Activated naive CD8-positive, alpha-beta T cell treated with anti-CD3 and anti-CD28 coated beads for 36 hours (primary cell): Measurements from ENCODE around the gene PIEZO1. TPM values are rescaled to one million over a fixed set of nuclear protein-coding genes. Genes with fewer than 3 reads are reported as not detected.

ENCODE experiments used
- DNase-seq: peaks from one replicate; pipeline ENCODE4 v3.0.0; 2021
- H3K27ac Mint-ChIP-seq: one replicate; pipeline ENCODE4 v1.8.0; 2022; ENCODE audit warnings: mild to moderate bottlenecking, moderate library complexity, mixed read lengths
- H3K27me3 Mint-ChIP-seq: one replicate; pipeline ENCODE4 v1.8.0; 2022; ENCODE audit warnings: mild to moderate bottlenecking, mixed read lengths
- H3K36me3 Mint-ChIP-seq: one replicate; pipeline ENCODE4 v1.8.0; 2021; ENCODE audit warnings: mild to moderate bottlenecking, mixed read lengths
- H3K4me1 Mint-ChIP-seq: one replicate; pipeline ENCODE4 v1.8.0; 2021; ENCODE audit warnings: mixed read lengths
- H3K4me3 Mint-ChIP-seq: one replicate; pipeline ENCODE4 v1.8.0; 2022; ENCODE audit warnings: mild to moderate bottlenecking, moderate library complexity, mixed read lengths
- H3K9me3 Mint-ChIP-seq: one replicate; pipeline ENCODE4 v1.8.0; 2022; ENCODE audit warnings: mixed read lengths
- total RNA-seq, 2 experiments: library from RNA; stranded (reverse); gene quantifications; one replicate each; pipeline ENCODE4 v1.2.3, GENCODE V29; 2021

PIEZO1 gene
- total RNA-seq, 2 experiments from 2014 or later: 86.7 to 87.0 TPM

DNA sequence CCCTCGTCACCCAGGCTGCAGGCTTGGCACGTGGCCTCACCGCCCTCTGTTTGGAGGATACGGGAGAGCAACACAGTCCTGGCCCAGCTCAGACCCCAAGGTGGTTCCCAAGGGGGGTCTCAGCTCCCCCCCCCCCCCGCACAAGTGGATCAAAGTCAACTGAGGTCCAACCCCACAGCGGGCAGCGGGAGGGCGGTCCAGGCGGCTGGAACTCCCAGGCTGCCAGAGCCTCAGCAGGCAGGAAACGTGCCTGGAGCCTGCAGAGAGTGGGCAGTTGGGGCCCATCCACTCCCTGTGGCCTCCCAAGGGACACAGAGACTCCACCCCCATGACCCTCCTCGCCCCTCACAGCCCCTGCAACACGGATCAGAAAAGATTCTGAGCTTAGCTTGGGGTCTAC lies 36.7 kb downstream of the PIEZO1 start:
- no peak overlapping the region for H3K27ac Mint-ChIP-seq
- no peak overlapping the region for H3K4me3 Mint-ChIP-seq
- DNase-seq: no peak
- H3K36me3 Mint-ChIP-seq: no peaks in the 10 kb centered on the region
- H3K27me3 Mint-ChIP-seq: no peaks in the 10 kb centered on the region
- no peaks in the 10 kb centered on the region for H3K9me3 Mint-ChIP-seq
- H3K4me1 Mint-ChIP-seq: peaks cover 14% of the 10 kb centered on the region

DNA sequence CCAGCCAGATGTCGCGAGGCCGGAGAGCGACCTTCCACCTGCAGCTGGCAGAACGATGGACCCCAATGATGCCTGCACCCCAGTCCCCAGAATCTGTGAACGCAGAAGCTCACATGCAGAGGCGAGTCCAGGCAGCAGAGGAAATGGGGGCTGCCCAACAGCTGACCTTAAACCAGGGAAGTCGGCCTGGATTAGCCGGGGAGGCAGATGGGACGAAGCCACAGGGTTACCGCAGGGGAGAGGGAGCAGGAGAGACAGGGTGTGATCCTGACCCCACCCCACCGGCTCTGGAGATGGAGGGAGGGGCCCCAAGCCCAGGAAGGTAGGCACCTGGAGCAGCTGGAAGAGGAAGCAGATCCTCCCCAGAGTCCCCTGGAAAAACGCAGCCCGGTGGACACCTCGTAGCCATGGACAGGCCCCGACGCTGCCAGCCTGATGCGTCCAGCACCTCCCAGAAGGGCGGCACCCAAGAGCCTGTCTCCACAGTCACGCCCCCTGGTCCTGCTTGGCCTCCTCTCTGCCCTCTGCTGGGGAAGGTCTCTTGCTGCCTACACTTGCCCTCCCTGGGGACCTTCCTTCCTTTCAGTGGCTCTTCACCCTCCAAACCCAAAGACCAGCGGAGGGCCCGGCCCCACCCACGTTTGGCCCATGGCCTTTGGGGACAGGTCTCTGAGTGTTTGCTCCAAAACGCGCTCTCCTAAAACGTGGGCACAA lies 37.3 kb downstream of the PIEZO1 start:
- peak; percentile 58 for DNase-seq
- H3K4me1 Mint-ChIP-seq: peaks cover 14% of the 10 kb centered on the region
- no peaks in the 10 kb centered on the region for H3K27me3 Mint-ChIP-seq
- no peaks in the 10 kb centered on the region for H3K36me3 Mint-ChIP-seq
- H3K9me3 Mint-ChIP-seq: no peaks in the 10 kb centered on the region
- H3K27ac Mint-ChIP-seq: no peak overlapping the region
- H3K4me3 Mint-ChIP-seq: no peak overlapping the region

GRCh38 chr16:88746506-88746905 lies 38.5 kb downstream of the PIEZO1 start:
- H3K27ac Mint-ChIP-seq: peak overlapping the region; percentile 16
- H3K36me3 Mint-ChIP-seq: no peaks in the 10 kb centered on the region

DNA sequence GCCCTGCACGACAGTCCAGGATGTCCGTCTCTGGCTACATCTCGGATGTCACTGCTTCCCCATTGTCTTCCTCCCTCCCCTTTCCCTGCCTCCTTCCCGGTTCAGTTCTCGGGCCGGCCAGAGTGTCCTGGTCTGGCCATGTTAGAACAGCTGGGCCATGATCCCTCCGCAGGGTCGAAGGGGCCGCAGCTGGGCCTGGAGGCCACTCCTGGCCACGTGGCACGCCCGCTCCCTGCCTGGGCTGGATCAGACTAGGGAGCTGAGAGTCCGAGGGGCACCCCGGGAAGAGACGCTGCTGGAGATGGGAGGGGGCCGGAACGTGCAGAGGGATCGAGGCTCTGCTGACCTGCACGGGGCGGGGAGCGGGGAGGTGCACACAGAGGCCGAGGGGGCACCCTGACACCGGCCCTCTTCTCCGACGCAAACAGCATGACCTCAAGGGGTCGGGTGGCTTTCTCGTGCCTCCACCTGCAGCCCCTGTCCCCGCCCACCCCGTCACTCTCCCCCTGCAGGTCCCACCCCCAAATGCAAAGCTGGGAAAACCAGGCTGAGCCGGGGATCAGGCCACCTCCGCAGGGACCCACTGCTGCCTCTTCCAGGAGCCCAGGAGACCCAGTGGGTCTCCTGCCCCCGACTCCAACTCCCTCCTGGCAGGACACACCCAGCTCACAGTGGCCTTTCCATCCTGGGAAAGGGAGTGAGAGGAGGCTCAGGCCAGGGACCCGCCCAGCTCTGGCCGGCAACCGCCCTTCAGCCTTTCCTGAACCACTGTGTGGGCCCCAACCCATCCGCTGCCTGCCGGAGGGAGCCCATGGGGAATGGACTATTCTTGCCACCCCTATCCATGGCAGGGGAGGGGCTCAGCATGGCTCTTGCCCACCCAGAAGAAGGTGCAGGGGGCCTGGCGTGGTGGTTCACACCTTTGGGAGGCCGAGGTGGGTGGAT lies 40.2 kb downstream of the PIEZO1 start:
- Mint-ChIP-seq H3K36me3 (peaks cover 1% of the 10 kb centered on the region), H3K4me1 (peaks cover 14% of the 10 kb centered on the region), H3K4me3 (no peak overlapping the region), H3K27ac (no peak overlapping the region), H3K27me3 (no peaks in the 10 kb centered on the region), H3K9me3 (no peaks in the 10 kb centered on the region)
- no peak for DNase-seq

More at GRCh38 chr16:88746506-88746905, 38.5 kb downstream of the PIEZO1 start:
- peaks cover 14% of the 10 kb centered on the region for H3K4me1 Mint-ChIP-seq
- H3K4me3 Mint-ChIP-seq: no peak overlapping the region
- no peaks in the 10 kb centered on the region for H3K27me3 Mint-ChIP-seq
- no peaks in the 10 kb centered on the region for H3K9me3 Mint-ChIP-seq
- no peak for DNase-seq

DNA sequence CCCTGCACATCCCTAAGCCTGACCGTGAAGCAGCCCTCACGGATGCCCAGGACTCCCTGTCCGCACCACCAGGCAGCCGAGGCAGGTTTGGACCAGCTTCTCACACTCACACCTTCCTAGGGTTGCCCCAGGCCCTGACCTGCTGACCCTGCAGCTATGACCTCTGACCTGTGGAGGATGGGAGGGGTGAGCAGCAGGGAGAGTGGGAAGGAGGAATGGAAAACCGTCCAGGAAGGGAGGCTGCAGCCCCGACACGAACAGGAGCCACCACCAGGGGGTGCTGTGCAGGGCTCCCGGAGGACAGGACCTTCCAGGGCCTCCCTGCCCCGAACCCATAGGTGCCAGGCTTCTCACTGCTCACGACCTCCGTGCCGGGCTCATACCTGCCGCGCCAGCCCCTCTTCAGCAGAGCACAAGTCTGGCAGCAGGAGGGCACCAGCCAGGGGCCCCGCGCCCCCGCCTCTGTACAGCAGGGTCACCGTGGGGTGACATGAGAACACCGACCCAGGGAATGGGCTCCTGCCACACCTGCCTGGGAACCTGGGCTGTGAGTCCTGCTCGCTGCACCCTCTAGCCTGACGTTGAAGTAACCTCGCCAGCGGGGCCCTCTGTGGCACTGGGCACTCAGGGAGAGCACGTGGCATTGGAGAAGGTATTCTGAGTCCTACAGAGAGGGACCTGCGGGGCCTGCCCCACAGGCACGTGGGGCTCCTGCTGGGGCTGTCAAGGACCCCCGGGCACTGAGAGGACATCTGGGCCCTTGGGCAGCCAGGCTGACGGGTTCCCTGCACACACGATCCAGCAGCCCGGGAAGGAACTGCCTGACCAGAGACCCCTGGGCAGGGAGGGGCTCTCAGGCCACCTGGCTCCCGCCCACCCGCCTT lies 41.1 kb downstream of the PIEZO1 start:
- Mint-ChIP-seq H3K27ac (no peak overlapping the region), H3K4me3 (no peak overlapping the region), H3K27me3 (no peaks in the 10 kb centered on the region), H3K36me3 (peaks cover 1% of the 10 kb centered on the region), H3K9me3 (no peaks in the 10 kb centered on the region), H3K4me1 (peaks cover 14% of the 10 kb centered on the region)
- DNase-seq: peak; percentile 70

- H3K4me1 Mint-ChIP-seq: peaks cover 15% of the 10 kb centered on the region
- no peak overlapping the region for H3K4me3 Mint-ChIP-seq
- no peak overlapping the region for H3K27ac Mint-ChIP-seq
- H3K36me3 Mint-ChIP-seq: peaks cover 1% of the 10 kb centered on the region
- DNase-seq: no peak
- H3K9me3 Mint-ChIP-seq: no peaks in the 10 kb centered on the region
- no peaks in the 10 kb centered on the region for H3K27me3 Mint-ChIP-seq
These were observed 42.0 kb downstream of the PIEZO1 start for GRCh38 chr16:88742896-88743605.

- Mint-ChIP-seq H3K4me3 (no peak overlapping the region), H3K36me3 (peaks cover 1% of the 10 kb centered on the region), H3K9me3 (no peaks in the 10 kb centered on the region), H3K4me1 (peaks cover 15% of the 10 kb centered on the region), H3K27me3 (no peaks in the 10 kb centered on the region), H3K27ac (no peak overlapping the region)
- no peak for DNase-seq
These were observed 43.7 kb downstream of the PIEZO1 start for GRCh38 chr16:88741368-88741767.

- no peaks in the 10 kb centered on the region for H3K27me3 Mint-ChIP-seq
- no peak overlapping the region for H3K27ac Mint-ChIP-seq
- peaks cover 1% of the 10 kb centered on the region for H3K36me3 Mint-ChIP-seq
- H3K4me3 Mint-ChIP-seq: no peak overlapping the region
- peaks cover 10% of the 10 kb centered on the region for H3K4me1 Mint-ChIP-seq
- no peak for DNase-seq
- H3K9me3 Mint-ChIP-seq: no peaks in the 10 kb centered on the region
These were observed 44.3 kb downstream of the PIEZO1 start for GRCh38 chr16:88740727-88741055.

DNA sequence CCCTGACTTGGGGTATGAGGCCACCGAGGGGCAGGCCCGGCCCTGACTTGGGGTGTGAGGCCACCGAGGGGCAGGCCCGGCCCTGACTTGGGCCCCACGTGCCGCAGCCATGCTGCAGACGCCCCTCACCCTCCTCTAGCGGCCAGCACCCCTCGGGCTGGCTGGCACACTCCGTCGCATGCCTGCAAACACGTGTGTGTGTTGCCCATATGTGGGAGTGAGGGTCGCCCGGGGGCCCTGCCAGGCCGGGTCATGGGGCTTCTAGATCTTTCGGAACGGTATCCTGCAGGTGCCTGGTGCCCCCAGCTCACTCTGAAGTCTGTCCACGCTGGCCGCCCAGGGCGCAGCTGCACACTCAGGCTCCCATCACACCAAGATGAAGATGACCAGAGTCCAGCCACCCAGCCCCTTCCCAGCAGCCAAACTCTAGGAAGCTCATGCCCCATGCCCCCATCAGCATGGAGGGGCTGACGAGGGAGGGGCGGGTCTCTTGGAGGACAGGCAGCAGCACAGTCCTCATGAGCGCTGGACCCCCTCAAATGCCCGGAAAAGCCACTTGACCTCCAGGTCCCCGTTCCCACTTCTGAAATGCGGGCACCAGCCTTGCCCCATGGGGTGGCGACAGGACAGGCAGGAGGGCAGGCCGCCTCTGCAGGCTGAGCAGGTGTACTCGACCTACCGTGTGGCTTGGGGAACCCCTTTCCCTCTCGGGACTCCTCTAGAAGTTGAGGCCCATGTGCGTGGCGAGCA lies 44.9 kb downstream of the PIEZO1 start:
- H3K4me1 Mint-ChIP-seq: peaks cover 8% of the 10 kb centered on the region
- no peaks in the 10 kb centered on the region for H3K9me3 Mint-ChIP-seq
- H3K27ac Mint-ChIP-seq: no peak overlapping the region
- H3K27me3 Mint-ChIP-seq: no peaks in the 10 kb centered on the region
- H3K36me3 Mint-ChIP-seq: peaks cover 1% of the 10 kb centered on the region
- no peak for DNase-seq
- H3K4me3 Mint-ChIP-seq: no peak overlapping the region

- no peak overlapping the region for H3K27ac Mint-ChIP-seq
- peaks cover 6% of the 10 kb centered on the region for H3K4me1 Mint-ChIP-seq
- no peaks in the 10 kb centered on the region for H3K27me3 Mint-ChIP-seq
- no peak for DNase-seq
- no peak overlapping the region for H3K4me3 Mint-ChIP-seq
- H3K9me3 Mint-ChIP-seq: no peaks in the 10 kb centered on the region
- H3K36me3 Mint-ChIP-seq: peaks cover 1% of the 10 kb centered on the region
These were observed 45.7 kb downstream of the PIEZO1 start for GRCh38 chr16:88739139-88739976.

- Mint-ChIP-seq H3K27ac (no peak overlapping the region), H3K27me3 (no peaks in the 10 kb centered on the region), H3K9me3 (no peaks in the 10 kb centered on the region), H3K4me3 (no peak overlapping the region), H3K36me3 (peaks cover 1% of the 10 kb centered on the region), H3K4me1 (peaks cover 1% of the 10 kb centered on the region)
- no peak for DNase-seq
These were observed 46.6 kb downstream of the PIEZO1 start for GRCh38 chr16:88738151-88739084.

DNA sequence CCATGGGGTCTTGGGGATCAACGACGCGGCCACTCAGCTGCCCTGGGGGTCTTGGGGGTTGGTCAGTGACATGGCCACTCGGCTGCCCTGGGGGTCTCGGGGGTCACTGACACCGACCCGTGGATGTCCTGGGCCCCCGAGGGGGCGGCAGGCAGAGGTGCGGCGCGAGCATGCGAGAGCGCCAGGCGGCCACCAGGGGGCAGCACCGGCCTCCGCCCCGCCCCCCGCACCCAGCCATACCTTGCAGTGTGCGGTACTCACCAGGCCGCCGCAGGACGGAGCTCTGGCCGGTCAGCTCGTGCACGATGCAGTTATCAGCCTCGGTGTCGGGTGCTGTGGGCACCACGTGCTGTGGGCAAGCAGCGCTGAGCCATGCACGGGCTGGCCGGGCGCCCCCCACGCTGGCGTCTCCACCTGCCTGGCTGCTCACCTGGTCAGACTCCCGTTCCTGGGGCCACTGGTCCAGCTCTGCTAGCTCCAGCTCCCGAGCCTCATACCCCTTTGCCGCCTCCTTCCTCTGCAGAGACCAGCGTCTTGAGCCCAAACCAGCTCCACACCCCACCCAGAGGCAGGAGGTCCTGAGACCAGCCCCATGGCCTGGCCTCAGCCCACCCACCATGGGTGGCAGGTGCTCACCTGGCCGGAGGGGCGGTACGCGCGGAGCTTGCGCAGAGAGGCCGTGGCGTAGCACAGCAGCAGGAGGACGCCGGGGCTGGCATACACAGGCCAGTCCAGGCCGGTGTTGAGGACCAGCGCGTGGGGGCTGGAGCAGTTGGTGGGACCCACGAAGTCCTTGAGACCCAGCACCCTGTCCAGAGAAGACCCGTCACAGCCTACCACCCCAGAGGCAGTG lies 47.5 kb downstream of the PIEZO1 start:
- H3K27ac Mint-ChIP-seq: no peak overlapping the region
- H3K36me3 Mint-ChIP-seq: peaks cover 1% of the 10 kb centered on the region

More for the DNA sequence above, 47.5 kb downstream of the PIEZO1 start:
- DNase-seq: peak; percentile 78
- peaks cover 1% of the 10 kb centered on the region for H3K4me1 Mint-ChIP-seq
- no peak overlapping the region for H3K4me3 Mint-ChIP-seq
- H3K9me3 Mint-ChIP-seq: no peaks in the 10 kb centered on the region
- H3K27me3 Mint-ChIP-seq: no peaks in the 10 kb centered on the region
